OCI-LY3 (cell line): Measurements from ENCODE around the gene OR2A5.

ENCODE experiments used
- H2AFZ ChIP-seq: fragments of 200-600, 300-600 bp; shearing (Covaris generic); 2 replicates; pipeline ENCODE4 v1.6.0; 2014; ENCODE audit warnings: antibody characterized with exemption, low read depth, low read length
- H3K27ac ChIP-seq: fragments of 200-600, 300-600 bp; sonication (generic); 2 replicates; pipeline ENCODE4 v1.5.1; 2014; ENCODE audit warnings: mild to moderate bottlenecking, low read length, moderate library complexity, mixed read lengths
- H3K27me3 ChIP-seq: fragments of 200-600, 300-600 bp; sonication (generic); 2 replicates; pipeline ENCODE4 v1.6.1; 2014; ENCODE audit warnings: low read depth, low read length, mixed read lengths
- H3K36me3 ChIP-seq: fragments of 200-600, 300-600 bp; sonication (generic); replicated peaks from 2 replicates; pipeline ENCODE3; 2014; ENCODE audit warnings: low read depth, low read length, mixed read lengths
- H3K4me1 ChIP-seq: fragments of 300-600, 200-600 bp; sonication (generic); 2 replicates; pipeline ENCODE4 v1.6.1; 2014; ENCODE audit warnings: low read length, mixed read lengths
- H3K4me2 ChIP-seq: fragments of 200-600, 300-600 bp; sonication (generic); 2 replicates; pipeline ENCODE4 v1.6.1; 2014; ENCODE audit warnings: low read length, mixed read lengths
- H3K4me3 ChIP-seq: fragments of 300-600, 200-600 bp; sonication (generic); 2 replicates; pipeline ENCODE4 v1.5.1; 2014; ENCODE audit warnings: antibody characterized with exemption, mild to moderate bottlenecking, low read length, moderate library complexity
- H3K79me2 ChIP-seq: fragments of 300-600, 200-600 bp; shearing (Covaris generic); 2 replicates; pipeline ENCODE4 v1.6.1; 2014; ENCODE audit warnings: mild to moderate bottlenecking, low read length, mixed read lengths
- H3K9ac ChIP-seq: fragments of 300-600, 200-600 bp; shearing (Covaris generic); 2 replicates; pipeline ENCODE4 v1.6.0; 2014; ENCODE audit warnings: mild to moderate bottlenecking, low read length, moderate library complexity
- H3K9me3 ChIP-seq: fragments of 200-600, 300-600 bp; shearing (Covaris generic); 2 replicates; pipeline ENCODE4 v1.6.1; 2014; ENCODE audit warnings: low read length, mixed read lengths; ENCODE audit not compliant: insufficient read depth
- H4K20me1 ChIP-seq: fragments of 200-600, 300-600 bp; sonication (generic); 2 replicates; pipeline ENCODE4 v1.6.1; 2016; ENCODE audit warnings: low read length, mixed read lengths; ENCODE audit not compliant: insufficient read depth
- EZH2phosphoT487 ChIP-seq: fragments of 200-600 bp; shearing (Covaris generic); IDR thresholded peaks from 2 replicates; pipeline ENCODE4 v1.6.1; 2018; ENCODE audit warnings: antibody characterized with exemption, mixed run types, low read depth
- TF ChIP-seq, protein P1 (sequence below): fragments of 200-600, 300-600 bp; sonication (generic); IDR thresholded peaks from 2 replicates; pipeline ENCODE4 v1.5.1; 2014; ENCODE audit warnings: antibody characterized with exemption, low read length, low read depth

OR2A5 gene

DNA sequence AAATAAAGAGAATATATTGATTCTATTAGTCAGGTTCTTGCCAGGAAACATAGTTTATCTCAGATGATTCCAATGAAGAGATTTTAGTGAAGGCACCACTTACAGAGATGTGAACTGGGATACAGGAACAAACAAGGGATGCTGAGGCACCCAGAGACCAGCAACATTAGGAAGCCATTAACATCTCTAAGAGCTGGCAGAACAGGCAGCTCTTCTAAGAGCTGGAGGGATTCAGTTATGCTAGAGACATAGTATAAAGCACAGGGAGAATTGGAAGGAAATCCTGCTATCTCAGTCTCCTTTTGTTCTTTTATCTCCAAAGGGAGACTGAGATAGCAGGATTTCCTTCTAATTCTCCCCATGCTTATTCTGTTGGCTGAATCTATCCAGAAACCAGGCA, 26.6 kb upstream of the OR2A5 start:
- no peaks in the 10 kb centered on the region for H3K9me3 ChIP-seq
- no peaks in the 10 kb centered on the region for H3K36me3 ChIP-seq
- no peaks in the 10 kb centered on the region for H4K20me1 ChIP-seq
- H3K4me1 ChIP-seq, result peaks cover 8% of the 10 kb centered on the region
- H2AFZ ChIP-seq, result no peak overlapping the region
- 0 out of 2 replicates have a peak, but pooled peaks cover 5% of the 10 kb centered on the region for H3K27me3 ChIP-seq
- TF ChIP-seq, protein P1, sequence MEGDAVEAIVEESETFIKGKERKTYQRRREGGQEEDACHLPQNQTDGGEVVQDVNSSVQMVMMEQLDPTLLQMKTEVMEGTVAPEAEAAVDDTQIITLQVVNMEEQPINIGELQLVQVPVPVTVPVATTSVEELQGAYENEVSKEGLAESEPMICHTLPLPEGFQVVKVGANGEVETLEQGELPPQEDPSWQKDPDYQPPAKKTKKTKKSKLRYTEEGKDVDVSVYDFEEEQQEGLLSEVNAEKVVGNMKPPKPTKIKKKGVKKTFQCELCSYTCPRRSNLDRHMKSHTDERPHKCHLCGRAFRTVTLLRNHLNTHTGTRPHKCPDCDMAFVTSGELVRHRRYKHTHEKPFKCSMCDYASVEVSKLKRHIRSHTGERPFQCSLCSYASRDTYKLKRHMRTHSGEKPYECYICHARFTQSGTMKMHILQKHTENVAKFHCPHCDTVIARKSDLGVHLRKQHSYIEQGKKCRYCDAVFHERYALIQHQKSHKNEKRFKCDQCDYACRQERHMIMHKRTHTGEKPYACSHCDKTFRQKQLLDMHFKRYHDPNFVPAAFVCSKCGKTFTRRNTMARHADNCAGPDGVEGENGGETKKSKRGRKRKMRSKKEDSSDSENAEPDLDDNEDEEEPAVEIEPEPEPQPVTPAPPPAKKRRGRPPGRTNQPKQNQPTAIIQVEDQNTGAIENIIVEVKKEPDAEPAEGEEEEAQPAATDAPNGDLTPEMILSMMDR, result no peak
- no peak for TF ChIP-seq EZH2phosphoT487
- H3K79me2 ChIP-seq, result no peaks in the 10 kb centered on the region
- H3K9ac ChIP-seq, result no peak overlapping the region
- no peak overlapping the region for H3K4me3 ChIP-seq
- no peak overlapping the region for H3K4me2 ChIP-seq
- H3K27ac ChIP-seq, result no peak overlapping the region

DNA sequence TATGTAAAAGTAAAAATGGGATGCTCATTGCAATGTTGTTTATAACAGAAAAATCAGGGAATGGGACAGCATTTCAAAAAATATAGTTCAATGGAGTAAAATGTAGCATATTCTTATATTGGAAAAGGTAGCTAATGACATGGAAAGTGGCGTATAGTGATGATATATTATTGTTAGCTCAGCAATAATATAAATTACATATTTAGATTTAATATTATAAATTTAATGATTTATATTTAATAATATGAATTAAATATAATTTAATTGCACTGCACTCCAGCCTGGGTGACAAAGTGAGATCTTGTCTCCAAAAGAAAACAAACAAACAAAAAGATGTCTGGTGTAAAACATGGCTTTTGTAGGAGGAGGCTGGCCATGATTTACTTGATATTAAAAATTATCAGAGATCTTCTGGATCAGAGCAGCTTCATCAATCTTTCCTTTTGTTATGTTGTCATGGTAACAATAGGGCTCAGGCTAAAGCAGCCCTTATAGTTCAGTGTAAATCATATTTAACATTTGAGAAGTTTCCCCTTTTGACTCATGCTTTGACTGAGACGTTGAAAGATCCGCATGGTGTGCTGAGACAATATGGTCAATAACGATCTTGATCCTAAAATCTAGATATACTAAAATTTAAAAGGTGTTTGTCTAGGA, 25.4 kb upstream of the OR2A5 start:
- Histone ChIP-seq H3K4me2 (no peak overlapping the region), H3K79me2 (no peaks in the 10 kb centered on the region), H3K36me3 (no peaks in the 10 kb centered on the region), H3K4me3 (no peak overlapping the region), H3K27ac (no peak overlapping the region), H3K27me3 (0 out of 2 replicates have a peak, but pooled peaks cover 2% of the 10 kb centered on the region), H3K9me3 (no peaks in the 10 kb centered on the region), H2AFZ (no peak overlapping the region), H4K20me1 (no peaks in the 10 kb centered on the region), H3K4me1 (peaks cover 8% of the 10 kb centered on the region), H3K9ac (no peak overlapping the region)
- no peak for TF ChIP-seq EZH2phosphoT487
- TF ChIP-seq, protein P1, result no peak

- TF ChIP-seq EZH2phosphoT487, result no peak
- TF ChIP-seq, protein P1, result no peak
- no peaks in the 10 kb centered on the region for H3K9me3 ChIP-seq
These were observed 24.5 kb upstream of the OR2A5 start for GRCh38 chr7:144024213-144024612.

DNA sequence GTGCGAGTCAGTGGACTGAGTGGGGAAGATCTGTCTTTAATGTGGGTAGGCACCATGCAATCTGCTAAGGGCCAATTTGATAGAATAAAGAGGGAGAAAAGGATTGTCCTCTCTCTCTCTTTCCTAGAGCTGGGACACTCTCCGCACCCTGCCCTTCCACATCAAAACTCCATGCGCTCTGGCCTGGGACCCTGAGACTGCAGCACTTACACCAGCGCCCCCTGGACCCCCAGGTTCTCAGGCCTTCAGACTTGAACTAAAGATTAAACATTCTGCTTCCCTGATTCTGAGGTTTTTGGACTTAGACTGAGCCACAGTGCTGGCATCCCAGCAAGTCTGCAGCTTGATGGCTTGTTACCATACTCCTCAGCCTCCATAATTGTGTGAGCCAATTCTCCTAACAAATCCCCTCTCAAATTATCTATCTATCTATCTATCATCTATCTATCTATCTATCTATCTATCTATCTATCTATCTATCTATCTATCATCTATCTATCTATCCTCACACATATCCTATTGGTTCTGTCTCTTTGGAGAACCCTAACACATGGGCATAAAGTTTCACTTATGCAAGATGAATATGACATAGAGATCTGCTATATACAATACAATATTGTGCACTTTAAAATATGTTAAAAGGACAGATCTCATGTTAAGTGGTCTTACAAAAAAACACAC, 22.4 kb upstream of the OR2A5 start:
- Histone ChIP-seq H3K9ac (no peak overlapping the region), H2AFZ (no peak overlapping the region), H3K27me3 (no peaks in the 10 kb centered on the region), H3K9me3 (no peaks in the 10 kb centered on the region), H3K27ac (no peak overlapping the region), H3K4me3 (no peak overlapping the region), H3K4me2 (no peak overlapping the region), H4K20me1 (no peaks in the 10 kb centered on the region), H3K4me1 (peaks cover 8% of the 10 kb centered on the region), H3K36me3 (no peaks in the 10 kb centered on the region), H3K79me2 (no peaks in the 10 kb centered on the region)
- no peak for TF ChIP-seq EZH2phosphoT487
- TF ChIP-seq, protein P1, result no peak

More at GRCh38 chr7:144024213-144024612, 24.5 kb upstream of the OR2A5 start:
- Histone ChIP-seq H3K4me2 (no peak overlapping the region), H3K27ac (no peak overlapping the region), H2AFZ (no peak overlapping the region), H3K36me3 (no peaks in the 10 kb centered on the region), H3K27me3 (no peaks in the 10 kb centered on the region), H3K4me1 (peaks cover 8% of the 10 kb centered on the region), H3K4me3 (no peak overlapping the region), H3K9ac (no peak overlapping the region), H4K20me1 (no peaks in the 10 kb centered on the region), H3K79me2 (no peaks in the 10 kb centered on the region)
